Endothelial cell of umbilical vein (primary cell): Measurements from ENCODE around the gene CHRNA3. TPM values are rescaled to one million over a fixed set of nuclear protein-coding genes. Genes with fewer than 3 reads are reported as not detected.

Experiments used
- BruUV-seq: library from RNA; stranded (reverse); fragments of 400-500 nt; replicated peaks from 2 replicates; lab custom pipeline; 2021; lab: Mats Ljungman, UMichigan
- CTCF ChIA-PET: fragments of 300-600, 350-600 bp; sonication (Branson Sonifier 250); formaldehyde crosslinking; loops from one replicate; lab custom pipeline; 2021; ENCODE audit warnings: antibody characterized with exemption, inconsistent platforms; lab: Charles Lee
- POLR2A ChIA-PET: fragments of 300-600, 350-600 bp; sonication (Branson Sonifier 250); formaldehyde crosslinking; loops from one replicate; lab custom pipeline; 2021; ENCODE audit warnings: antibody characterized with exemption, inconsistent platforms; lab: Charles Lee
- DNase-seq: peaks from one replicate; pipeline ENCODE4 v3.0.0-alpha.2; 2011; ENCODE audit warnings: low read depth, low spot score
- FAIRE-seq: peaks from 2 replicates; lab custom pipeline; 2011; peaks lifted over from hg19 to GRCh38; lab: Jason Lieb, UNC
- H2AFZ ChIP-seq: 2 replicates; pipeline ENCODE4 v1.6.0; 2012; ENCODE audit warnings: low read depth, low read length, control low read depth, inconsistent platforms
- H3K27ac ChIP-seq: 2 replicates; pipeline ENCODE4 v1.5.1; 2011; ENCODE audit warnings: low read depth, mild to moderate bottlenecking, control low read depth, low read length, moderate library complexity; ENCODE audit not compliant: insufficient read depth
- H3K27me3 ChIP-seq, 2 experiments: 2 replicates each; pipeline versions ENCODE4 v1.6.0 to v1.6.1; 2011; ENCODE audit warnings: low read length in 2 of 2, mixed read lengths in 1 of 2; ENCODE audit not compliant: control insufficient read depth in 2 of 2, insufficient read depth in 2 of 2
- H3K36me3 ChIP-seq, 2 experiments: 2 replicates in 1 of 2; 3 replicates in 1 of 2; pipeline ENCODE4 v1.5.1; 2011; ENCODE audit warnings: low read length in 2 of 2, mild to moderate bottlenecking in 1 of 2, moderate library complexity in 1 of 2; ENCODE audit not compliant: control insufficient read depth in 2 of 2, insufficient read depth in 2 of 2; ENCODE audit errors: extremely low read depth in 1 of 2
- H3K4me1 ChIP-seq: 3 replicates; pipeline ENCODE4 v1.5.1; 2011; ENCODE audit warnings: mild to moderate bottlenecking, low read length; ENCODE audit not compliant: control insufficient read depth, insufficient read depth; ENCODE audit errors: extremely low read depth
- H3K4me2 ChIP-seq: 2 replicates; pipeline ENCODE4 v1.6.1; 2011; ENCODE audit warnings: low read length, control low read depth, mixed read lengths; ENCODE audit not compliant: insufficient read depth
- H3K4me3 ChIP-seq, 3 experiments: fragments of 200-600 bp in 1 of 3; sonication (generic), shearing (Covaris generic) in 1 of 3; replicated peaks in 1 of 3; 2 replicates each; pipeline ENCODE4 v1.5.1; 2011 to 2016; ENCODE audit warnings: control low read depth in 3 of 3, low read length in 3 of 3, mild to moderate bottlenecking in 2 of 3, inconsistent platforms in 1 of 3, low read depth in 1 of 3, moderate library complexity in 1 of 3; ENCODE audit not compliant: insufficient read depth in 1 of 3
- H3K79me2 ChIP-seq: 2 replicates; pipeline ENCODE4 v1.6.0; 2012; ENCODE audit warnings: low read length, inconsistent platforms; ENCODE audit not compliant: control insufficient read depth, insufficient read depth
- H3K9ac ChIP-seq: replicated peaks from 2 replicates; pipeline ENCODE3; 2011; ENCODE audit warnings: low read length, control low read depth; ENCODE audit not compliant: insufficient read depth; ENCODE audit errors: extremely low read depth
- H3K9me1 ChIP-seq: replicated peaks from 3 replicates; pipeline ENCODE4 v1.6.0; 2011; ENCODE audit warnings: mild to moderate bottlenecking, low read length; ENCODE audit not compliant: control insufficient read depth, insufficient read depth; ENCODE audit errors: extremely low read depth
- H3K9me3 ChIP-seq: replicated peaks from 2 replicates; pipeline ENCODE4 v1.5.1; 2012; ENCODE audit warnings: low read length, inconsistent platforms; ENCODE audit not compliant: control insufficient read depth, insufficient read depth
- H4K20me1 ChIP-seq: replicated peaks from 2 replicates; pipeline ENCODE3; 2011; ENCODE audit warnings: mild to moderate bottlenecking, low read length; ENCODE audit not compliant: control insufficient read depth, insufficient read depth; ENCODE audit errors: extremely low read depth
- EZH2 ChIP-seq: IDR thresholded peaks from 2 replicates; pipeline ENCODE4 v1.6.1; 2012; ENCODE audit warnings: borderline replicate concordance, low read depth, mild to moderate bottlenecking, moderate library complexity, low read length, inconsistent platforms; ENCODE audit not compliant: severe bottlenecking
- FOS ChIP-seq: IDR thresholded peaks from 2 replicates; pipeline ENCODE4 v1.6.1; 2011; ENCODE audit warnings: mild to moderate bottlenecking, low read length, moderate library complexity, borderline replicate concordance; ENCODE audit not compliant: insufficient read depth
- GATA2 ChIP-seq: IDR thresholded peaks from 2 replicates; pipeline ENCODE4 v1.7.0; 2011; ENCODE audit warnings: low read depth, mild to moderate bottlenecking, moderate library complexity, mixed read lengths, low read length; ENCODE audit not compliant: insufficient read length, insufficient read depth
- JUN ChIP-seq: IDR thresholded peaks from 2 replicates; pipeline ENCODE4 v1.6.1; 2011; ENCODE audit warnings: borderline replicate concordance, low read depth; ENCODE audit not compliant: insufficient read length, insufficient read depth
- MAX ChIP-seq: IDR thresholded peaks from 2 replicates; pipeline ENCODE4 v1.6.1; 2011; ENCODE audit not compliant: insufficient read depth, insufficient read length
- MYC ChIP-seq: IDR thresholded peaks from one replicate; pipeline ENCODE4 v1.6.1; 2011; ENCODE audit warnings: mild to moderate bottlenecking, low read depth, low read length
- POLR2A ChIP-seq: IDR thresholded peaks from 2 replicates; pipeline ENCODE4 v1.6.1; 2012; ENCODE audit warnings: low read depth, mild to moderate bottlenecking, control low read depth, low read length
- POLR2AphosphoS5 ChIP-seq: IDR thresholded peaks from 2 replicates; pipeline ENCODE4 v1.6.1; 2012; ENCODE audit warnings: low read depth, mild to moderate bottlenecking, control low read depth, low read length, moderate library complexity; ENCODE audit not compliant: insufficient read depth
- dilution Hi-C: fragments of 300-500 bp; cut with MboI; formaldehyde crosslinking; loops from one replicate; pipeline ENCODE4 v1.15.0; 2019; ENCODE audit warnings: low sequenced_read_pairs; ENCODE audit not compliant: extremely low pct_ligation_motif_present
- intact Hi-C: fragments of 100-400 bp; cut with micrococcal nuclease; formaldehyde crosslinking; loops from one replicate; pipeline ENCODE4 v1.10.0; 2022
- polyA plus RNA-seq, 4 experiments: library from polyadenylated mRNA; depleted of rRNA in 3 of 4; stranded (reverse) in 3 of 4; unstranded in 1 of 4; fragments of >200 nt; gene quantifications; 2 replicates each; pipeline versions ENCODE4 v1.2.1 to v1.2.3, GENCODE V29; 2011 to 2012; ENCODE audit warnings: missing spikeins in 1 of 4
- total RNA-seq: library from RNA; stranded (reverse); gene quantifications from 2 replicates; pipeline ENCODE4 v1.2.3, GENCODE V29; 2021
- TF ChIP-seq, protein P1 (sequence below), 2 donors: IDR thresholded peaks; 1 replicate in 1 of 2; 2 replicates in 1 of 2; pipeline ENCODE4 v1.5.1; 2011; ENCODE audit warnings: low read length in 2 of 2, mild to moderate bottlenecking in 2 of 2, moderate library complexity in 2 of 2, control low read depth in 1 of 2, inconsistent platforms in 1 of 2, low read depth in 1 of 2; ENCODE audit not compliant: insufficient read depth in 1 of 2; ENCODE audit errors: extremely low read depth in 1 of 2

Gene CHRNA3
- total and polyA plus RNA-seq, 2 donors (not counting 3 experiments of a cell fraction or from before 2014, with no cell fraction given) = not detected

GRCh38 chr15:78570710-78571109, 50.1 kb downstream of the CHRNA3 start:
- Histone ChIP-seq H3K4me3 (no peak overlapping the region), H3K36me3 (no peaks in the 10 kb centered on the region), H3K9me3 (no peaks in the 10 kb centered on the region), H3K4me1 (peaks cover 9% of the 10 kb centered on the region), H3K9me1 (no peaks in the 10 kb centered on the region), H3K4me2 (no peak overlapping the region), H3K27me3 (no peaks in the 10 kb centered on the region), H2AFZ (no peak overlapping the region), H3K79me2 (no peaks in the 10 kb centered on the region), H4K20me1 (no peaks in the 10 kb centered on the region), H3K9ac (no peak overlapping the region), H3K27ac (no peak overlapping the region)
- ChIA-PET CTCF (no interaction called here), POLR2A (no interaction called here)
- intact Hi-C loops = no loop called here
- no peak for TF ChIP-seq FOS
- TF ChIP-seq MAX = no peak
- no peak for TF ChIP-seq JUN
- no peak for TF ChIP-seq EZH2
- TF ChIP-seq POLR2AphosphoS5 = no peak
- no peak for TF ChIP-seq GATA2
- TF ChIP-seq MYC = no peak
- TF ChIP-seq, protein P1, sequence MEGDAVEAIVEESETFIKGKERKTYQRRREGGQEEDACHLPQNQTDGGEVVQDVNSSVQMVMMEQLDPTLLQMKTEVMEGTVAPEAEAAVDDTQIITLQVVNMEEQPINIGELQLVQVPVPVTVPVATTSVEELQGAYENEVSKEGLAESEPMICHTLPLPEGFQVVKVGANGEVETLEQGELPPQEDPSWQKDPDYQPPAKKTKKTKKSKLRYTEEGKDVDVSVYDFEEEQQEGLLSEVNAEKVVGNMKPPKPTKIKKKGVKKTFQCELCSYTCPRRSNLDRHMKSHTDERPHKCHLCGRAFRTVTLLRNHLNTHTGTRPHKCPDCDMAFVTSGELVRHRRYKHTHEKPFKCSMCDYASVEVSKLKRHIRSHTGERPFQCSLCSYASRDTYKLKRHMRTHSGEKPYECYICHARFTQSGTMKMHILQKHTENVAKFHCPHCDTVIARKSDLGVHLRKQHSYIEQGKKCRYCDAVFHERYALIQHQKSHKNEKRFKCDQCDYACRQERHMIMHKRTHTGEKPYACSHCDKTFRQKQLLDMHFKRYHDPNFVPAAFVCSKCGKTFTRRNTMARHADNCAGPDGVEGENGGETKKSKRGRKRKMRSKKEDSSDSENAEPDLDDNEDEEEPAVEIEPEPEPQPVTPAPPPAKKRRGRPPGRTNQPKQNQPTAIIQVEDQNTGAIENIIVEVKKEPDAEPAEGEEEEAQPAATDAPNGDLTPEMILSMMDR (IDR thresholded peaks at IDR 0.05; ENCODE audit: extremely low read depth in 1 of 2, insufficient read depth in 1 of 2, low read depth in 1 of 2, low read length in 2 of 2) = no peak
- no peak for TF ChIP-seq POLR2A
- no peak for DNase-seq
- dilution Hi-C loops = no loop called here
- FAIRE-seq = no peak
- BruUV-seq = no TSS peak
